Embryonic facial prominence (tissue), 1 donor: Measurements from ENCODE around the gene SLC44A1.
A peak's percentile ranks its signal among the peaks of the same experiment; 100 is the strongest.

Source experiments
- DNase-seq: peaks from one replicate; pipeline ENCODE4 v3.0.0-alpha.2; 2016; ENCODE audit errors: extremely low spot score

Gene SLC44A1

DNA sequence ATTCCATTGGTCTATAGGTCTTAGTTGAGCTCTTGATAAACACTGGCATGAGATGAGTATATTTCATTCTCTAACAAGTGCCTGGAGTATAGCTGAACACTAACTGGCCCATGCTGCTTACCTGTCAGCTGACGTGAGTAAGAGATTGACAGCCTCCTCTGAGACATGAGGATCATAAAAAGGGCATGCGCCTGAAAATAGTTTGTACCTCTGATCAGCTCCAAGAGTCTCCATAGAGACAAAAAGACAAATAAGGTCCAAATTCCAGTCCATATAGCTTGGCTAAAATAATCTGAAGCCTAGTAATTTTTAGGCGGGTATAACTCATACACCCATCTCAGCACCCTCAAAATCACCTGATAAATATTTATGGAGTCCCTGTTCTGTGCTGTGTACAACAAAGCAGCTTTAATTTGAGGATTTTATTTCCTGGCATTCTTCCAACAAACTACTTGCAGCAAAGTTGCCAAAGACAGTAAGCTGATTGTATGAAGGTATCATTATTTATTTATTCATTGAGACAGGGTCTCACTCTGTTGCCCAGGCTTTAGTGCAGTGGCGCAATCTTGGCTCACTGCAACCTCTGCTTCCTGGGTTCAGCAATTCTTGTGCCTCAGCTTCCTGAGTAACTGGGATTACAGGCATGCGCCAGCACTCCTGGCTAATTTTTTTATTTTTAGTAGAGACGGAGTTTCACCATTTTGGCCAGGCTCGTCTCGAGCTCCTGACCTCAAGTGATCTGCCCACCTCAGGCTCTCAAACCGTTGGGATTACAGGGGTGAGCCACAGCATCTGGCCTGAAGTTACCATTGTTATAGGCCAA is 187.2 kb downstream of the SLC44A1 start:
- DNase-seq: no peak

DNA sequence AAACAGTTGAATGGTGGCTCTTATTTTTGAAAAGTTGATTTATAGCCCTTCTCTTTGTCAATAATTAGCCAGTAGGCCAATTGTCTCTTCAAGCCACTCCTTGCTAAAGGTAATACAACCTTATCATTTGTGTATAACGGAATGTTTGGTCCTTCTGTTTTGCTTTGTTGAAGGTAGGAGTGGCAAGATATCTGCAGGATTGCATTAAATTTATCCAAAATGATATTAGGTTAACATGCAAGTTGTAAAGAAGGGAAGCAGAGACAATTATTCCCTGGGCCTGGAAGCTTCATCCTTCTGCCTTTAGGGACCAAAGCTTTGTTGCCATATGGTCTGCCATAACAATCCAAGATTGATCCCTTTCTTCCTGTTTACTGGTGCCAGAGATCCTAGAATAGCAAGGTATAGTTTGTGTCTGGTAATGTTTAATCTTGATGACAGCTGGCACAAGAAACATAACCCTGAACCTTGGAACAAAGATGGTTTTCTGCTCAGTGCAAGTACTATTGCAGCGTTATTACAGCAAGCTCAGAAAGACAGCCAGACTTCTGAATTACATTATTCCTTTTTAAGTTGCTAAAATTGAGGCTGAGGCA is 187.9 kb downstream of the SLC44A1 start:
- no peak for DNase-seq

GRCh38 chr9:105435453-105435852 is 191.0 kb downstream of the SLC44A1 start:
- DNase-seq: no peak

- DNase-seq: no peak
Observed at GRCh38 chr9:105436783-105437182, 192.3 kb downstream of the SLC44A1 start.

GRCh38 chr9:105437704-105438103 is 193.3 kb downstream of the SLC44A1 start:
- no peak for DNase-seq

GRCh38 chr9:105438141-105438806 is 193.8 kb downstream of the SLC44A1 start:
- DNase-seq: no peak

GRCh38 chr9:105439428-105439827 is 195.0 kb downstream of the SLC44A1 start:
- no peak for DNase-seq

GRCh38 chr9:105441616-105442160 is 197.2 kb downstream of the SLC44A1 start:
- no peak for DNase-seq

- no peak for DNase-seq
Observed at GRCh38 chr9:105443121-105443520, 198.7 kb downstream of the SLC44A1 start.

DNA sequence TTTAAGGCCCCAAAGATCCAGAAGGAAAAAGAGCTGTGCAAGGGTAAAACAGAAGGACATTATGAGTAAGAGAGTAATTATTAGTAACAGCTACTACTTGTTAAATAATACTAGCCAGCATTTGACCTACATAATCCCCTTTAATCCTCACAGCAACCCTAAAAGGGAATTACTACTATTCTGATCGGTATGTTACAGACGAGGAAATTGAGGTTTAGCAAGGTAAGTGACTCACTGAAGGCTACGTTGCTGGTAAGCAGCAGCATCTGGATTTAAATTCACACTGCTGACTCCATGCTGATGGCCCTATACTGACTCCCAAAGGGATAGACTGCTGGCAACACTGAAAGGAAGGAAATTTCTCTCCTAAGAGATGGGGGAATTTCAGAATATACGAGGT is 199.7 kb downstream of the SLC44A1 start:
- no peak for DNase-seq

GRCh38 chr9:105445203-105445881 is 200.9 kb downstream of the SLC44A1 start:
- DNase-seq: no peak

GRCh38 chr9:105447386-105447813 is 202.9 kb downstream of the SLC44A1 start:
- no peak for DNase-seq

DNA sequence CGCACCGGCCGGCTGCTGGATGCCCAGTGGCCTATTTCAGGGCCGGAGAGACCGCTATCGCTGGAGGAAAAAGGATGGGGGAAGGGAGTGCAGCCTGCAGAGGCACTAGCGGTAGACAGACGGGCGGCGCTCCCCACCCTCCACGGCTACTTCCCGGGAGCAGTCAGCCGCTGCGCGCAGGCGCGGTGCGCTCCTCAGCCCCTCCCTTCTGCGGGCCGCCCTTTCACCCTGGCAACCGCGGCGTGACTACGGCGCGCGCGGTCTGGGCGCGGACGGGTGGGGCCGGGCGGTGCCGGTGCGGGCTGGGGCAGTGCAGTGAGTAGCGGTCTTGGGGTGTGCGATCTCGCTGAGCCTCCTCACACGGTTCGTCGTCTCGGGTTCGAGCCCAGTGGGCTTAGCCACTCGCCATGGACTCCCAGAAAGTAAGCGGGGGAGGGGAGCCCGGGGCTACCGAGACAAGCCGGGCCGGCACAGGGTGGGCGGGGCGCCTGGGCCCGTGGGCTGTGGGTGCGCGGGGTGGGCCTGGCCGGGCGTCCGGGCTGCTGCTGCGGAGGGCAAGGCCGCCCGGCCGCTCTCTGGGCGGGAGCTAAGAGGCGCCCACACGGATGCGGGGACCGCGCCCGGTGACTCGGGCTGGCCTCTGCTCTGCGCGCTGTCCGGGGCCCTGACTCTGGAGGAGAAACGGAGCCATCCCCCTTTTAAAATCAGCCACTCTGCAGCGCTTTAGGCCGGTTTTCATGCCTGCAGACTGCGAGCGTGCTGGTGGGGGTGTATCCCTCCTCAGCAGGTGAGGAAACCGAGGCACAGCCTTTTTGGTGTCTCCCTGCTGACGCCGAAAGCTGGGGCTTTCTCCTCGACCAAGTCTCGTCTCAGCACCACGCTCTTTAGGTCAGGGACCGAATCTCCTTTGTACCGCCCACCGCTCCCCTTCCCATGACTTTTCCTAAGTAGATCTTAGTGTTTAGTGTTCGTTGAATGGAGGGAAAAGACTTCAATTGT is 203.7 kb downstream of the SLC44A1 start, which contains the start of gene FSD1L:
Gene FSD1L, plus strand, starts transcription at position 221 of the 999 bp plus-strand sequence. Its CDS starts 187 bp downstream, at position 408.
- peak; percentile 77 for DNase-seq

GRCh38 chr9:105449081-105449480 is 204.6 kb downstream of the SLC44A1 start:
- DNase-seq: no peak

GRCh38 chr9:105452185-105452584 is 207.7 kb downstream of the SLC44A1 start:
- DNase-seq: no peak

DNA sequence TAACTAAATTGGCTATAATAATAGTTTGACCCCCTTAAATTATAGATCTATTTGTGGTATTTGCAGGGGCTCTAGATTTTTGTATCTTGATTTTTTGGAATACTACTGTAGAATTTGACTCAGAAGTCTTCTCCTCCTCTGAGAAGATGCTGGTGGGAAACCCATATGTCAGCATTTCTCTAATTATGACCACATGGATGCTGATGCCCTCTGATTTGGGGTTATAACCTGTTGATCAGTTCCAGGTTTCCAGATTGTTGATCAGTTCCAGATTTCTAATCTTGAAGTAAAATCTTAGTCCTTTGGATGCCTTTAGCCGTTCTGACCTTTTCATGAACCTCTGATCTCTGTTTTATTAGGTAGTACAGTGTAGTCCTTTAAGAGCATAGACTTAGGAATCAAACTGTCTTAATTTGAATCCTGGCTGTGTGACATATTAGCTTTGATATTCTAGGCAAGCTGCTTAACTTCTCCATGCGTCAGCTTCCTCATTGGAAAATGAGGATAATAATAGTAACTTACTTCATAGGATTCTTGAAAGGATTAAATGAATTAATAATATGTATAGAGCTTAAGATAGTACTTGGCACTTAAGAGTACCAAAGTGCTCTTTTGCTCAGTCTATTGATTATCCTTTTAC is 211.5 kb downstream of the SLC44A1 start:
- DNase-seq: no peak

DNA sequence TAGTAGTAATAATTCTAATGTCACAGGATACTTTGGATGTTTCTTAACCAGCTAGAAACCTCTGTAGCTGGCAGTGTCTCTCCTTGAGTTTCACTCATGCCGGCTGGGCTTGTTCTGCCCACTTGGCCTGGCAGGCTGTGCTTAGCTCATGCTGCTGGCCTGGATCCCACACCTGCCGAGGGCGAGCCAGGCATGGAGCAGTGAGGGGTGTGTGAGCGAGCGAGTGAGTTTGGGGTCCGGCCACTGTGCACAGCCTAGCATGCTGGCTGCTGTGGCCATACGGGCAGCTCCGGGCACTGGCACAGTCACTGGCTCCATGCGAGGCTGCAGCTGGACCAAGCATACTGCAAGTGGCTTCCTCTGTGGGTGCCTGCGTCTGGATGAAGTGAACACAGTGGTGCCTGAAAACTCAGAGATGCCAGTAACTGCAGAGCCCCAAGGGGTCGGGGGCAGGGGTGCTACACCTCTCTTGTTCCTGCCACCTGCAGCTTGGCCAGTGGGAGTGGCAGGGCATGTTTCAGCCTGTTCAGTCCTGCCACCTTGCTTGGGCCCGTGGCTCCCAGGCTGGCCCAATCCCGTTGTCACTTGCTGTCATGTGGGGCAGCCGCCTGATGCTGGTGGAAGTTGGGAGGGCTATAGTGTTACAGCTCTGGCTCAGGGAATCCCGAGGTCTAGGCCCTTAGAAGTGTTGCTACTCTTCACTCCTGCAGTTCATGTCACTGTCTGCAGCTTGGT is 213.3 kb downstream of the SLC44A1 start:
- DNase-seq: no peak

- no peak for DNase-seq
Observed at GRCh38 chr9:105458404-105458803, 214.0 kb downstream of the SLC44A1 start.

DNA sequence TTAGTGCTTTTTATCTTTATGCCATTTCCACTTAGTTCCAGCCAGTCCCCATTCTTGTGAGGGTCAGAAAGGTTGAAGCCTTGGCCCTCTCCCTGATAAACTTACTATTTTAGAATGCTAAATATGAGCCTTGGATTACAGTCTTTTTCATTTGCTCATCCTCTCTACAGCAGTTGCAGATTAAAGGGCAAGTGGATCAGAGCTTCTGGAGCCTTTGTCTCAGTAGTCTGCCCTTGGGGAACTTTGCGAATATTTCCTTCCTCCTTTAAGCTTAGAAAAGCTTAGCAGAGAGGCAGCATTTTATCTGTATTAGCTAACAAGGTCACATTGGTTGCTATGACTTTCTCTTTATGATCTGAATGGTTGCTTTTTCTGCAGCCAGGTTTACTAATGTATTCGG is 214.9 kb downstream of the SLC44A1 start:
- no peak for DNase-seq
